Measurements from ENCODE around the gene PCNX3. TPM values are rescaled to one million over a fixed set of nuclear protein-coding genes. Genes with fewer than 3 reads are reported as not detected.

Gene PCNX3
- total and polyA plus RNA-seq, 2 of the 13 experiments (the other 11 are each of a cell fraction or from before 2014, with no cell fraction given): 16.2 to 23.0 TPM

GRCh38 chr11:65574811-65575567, 40.6 kb upstream of the PCNX3 start (continued):
- TF ChIP-seq KIAA2018 (CRISPR knock-in tag; IDR thresholded peaks at IDR 0.05; ENCODE audit: borderline replicate concordance): no peak
- peak; percentile 66 for TF ChIP-seq RBM22 (optimal IDR thresholded peaks at IDR 0.05; ENCODE audit: low read length)
- TF ChIP-seq ZNF337 (CRISPR knock-in tag; IDR thresholded peaks at IDR 0.05; ENCODE audit: borderline replicate concordance, low read depth): no peak
- TF ChIP-seq, protein P1, sequence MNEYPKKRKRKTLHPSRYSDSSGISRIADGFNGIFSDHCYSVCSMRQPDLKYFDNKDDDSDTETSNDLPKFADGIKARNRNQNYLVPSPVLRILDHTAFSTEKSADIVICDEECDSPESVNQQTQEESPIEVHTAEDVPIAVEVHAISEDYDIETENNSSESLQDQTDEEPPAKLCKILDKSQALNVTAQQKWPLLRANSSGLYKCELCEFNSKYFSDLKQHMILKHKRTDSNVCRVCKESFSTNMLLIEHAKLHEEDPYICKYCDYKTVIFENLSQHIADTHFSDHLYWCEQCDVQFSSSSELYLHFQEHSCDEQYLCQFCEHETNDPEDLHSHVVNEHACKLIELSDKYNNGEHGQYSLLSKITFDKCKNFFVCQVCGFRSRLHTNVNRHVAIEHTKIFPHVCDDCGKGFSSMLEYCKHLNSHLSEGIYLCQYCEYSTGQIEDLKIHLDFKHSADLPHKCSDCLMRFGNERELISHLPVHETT (CRISPR knock-in tag; conservative IDR thresholded peaks at IDR 0.05): no peak
- TF ChIP-seq MIER2 (CRISPR knock-in tag; IDR thresholded peaks at IDR 0.05): no peak
- TF ChIP-seq FOSL1 (CRISPR knock-in tag; IDR thresholded peaks at IDR 0.05; ENCODE audit: borderline replicate concordance): no peak
- TF ChIP-seq TMF1 (CRISPR knock-in tag; IDR thresholded peaks at IDR 0.05; ENCODE audit: low read depth): no peak
- no peak for TF ChIP-seq ZKSCAN5 (CRISPR knock-in tag; IDR thresholded peaks at IDR 0.05)
- TF ChIP-seq NR2F2 (IDR thresholded peaks at IDR 0.05; ENCODE audit: borderline replicate concordance, low read depth): no peak
- no peak for TF ChIP-seq MATR3 (CRISPR knock-in tag; IDR thresholded peaks at IDR 0.05)
- TF ChIP-seq, protein P2, sequence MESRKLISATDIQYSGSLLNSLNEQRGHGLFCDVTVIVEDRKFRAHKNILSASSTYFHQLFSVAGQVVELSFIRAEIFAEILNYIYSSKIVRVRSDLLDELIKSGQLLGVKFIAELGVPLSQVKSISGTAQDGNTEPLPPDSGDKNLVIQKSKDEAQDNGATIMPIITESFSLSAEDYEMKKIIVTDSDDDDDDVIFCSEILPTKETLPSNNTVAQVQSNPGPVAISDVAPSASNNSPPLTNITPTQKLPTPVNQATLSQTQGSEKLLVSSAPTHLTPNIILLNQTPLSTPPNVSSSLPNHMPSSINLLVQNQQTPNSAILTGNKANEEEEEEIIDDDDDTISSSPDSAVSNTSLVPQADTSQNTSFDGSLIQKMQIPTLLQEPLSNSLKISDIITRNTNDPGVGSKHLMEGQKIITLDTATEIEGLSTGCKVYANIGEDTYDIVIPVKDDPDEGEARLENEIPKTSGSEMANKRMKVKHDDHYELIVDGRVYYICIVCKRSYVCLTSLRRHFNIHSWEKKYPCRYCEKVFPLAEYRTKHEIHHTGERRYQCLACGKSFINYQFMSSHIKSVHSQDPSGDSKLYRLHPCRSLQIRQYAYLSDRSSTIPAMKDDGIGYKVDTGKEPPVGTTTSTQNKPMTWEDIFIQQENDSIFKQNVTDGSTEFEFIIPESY (CRISPR knock-in tag; IDR thresholded peaks at IDR 0.05): peak; percentile 17; the same call in 1 of the 2 replicates
